Inflammatory macrophage treated with lipopolysaccharide for 1 hour (primary cell): ENCODE measurements around the gene PPP1R3D.

Source experiments
- DNase-seq, 2 donors: peaks; one replicate each; pipeline ENCODE4 v3.0.0-alpha.2; 2020 to 2022

The PPP1R3D gene

DNA sequence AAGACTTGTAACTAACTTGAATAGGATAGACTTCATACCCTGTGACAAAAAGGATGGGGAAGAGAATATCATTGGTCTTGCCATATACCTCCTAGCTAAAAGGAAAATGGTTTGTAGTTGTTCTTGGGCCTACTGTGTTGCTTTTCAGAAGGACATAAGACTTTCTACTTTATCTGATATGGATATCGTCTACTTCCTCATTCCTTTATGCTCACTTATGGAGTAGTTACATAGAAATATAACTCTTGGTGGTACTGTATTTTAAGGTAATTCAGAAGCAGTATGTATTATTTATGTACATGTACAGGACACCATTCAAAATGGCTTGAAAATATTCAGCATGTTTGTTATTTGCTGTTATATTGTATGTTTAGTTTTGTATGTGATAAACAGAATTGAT, 8.1 kb upstream of the PPP1R3D start:
- no peak for DNase-seq

GRCh38 chr20:59947376-59947775, 7.3 kb upstream of the PPP1R3D start:
- peak; percentile 74 to 76 for DNase-seq

DNA sequence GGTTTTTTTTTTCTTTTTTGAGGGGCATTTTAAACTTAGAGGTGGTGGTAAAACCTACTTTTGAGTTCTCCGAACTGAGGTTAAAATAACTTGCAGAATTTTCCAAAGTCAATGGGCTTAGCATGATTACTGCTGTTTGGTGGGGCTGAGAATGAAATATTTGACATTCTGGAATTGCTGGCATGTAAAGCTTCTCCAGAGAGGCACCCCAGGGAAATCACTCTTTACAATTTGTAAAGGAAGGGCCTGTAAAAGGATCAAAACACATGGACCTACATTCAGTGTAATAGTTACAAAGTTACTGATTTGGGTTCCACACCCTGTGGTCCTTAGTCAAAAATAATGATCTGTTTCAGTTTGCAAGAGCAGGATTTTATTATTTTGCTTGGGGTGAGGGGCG, 5.6 kb upstream of the PPP1R3D start:
- no peak for DNase-seq

DNA sequence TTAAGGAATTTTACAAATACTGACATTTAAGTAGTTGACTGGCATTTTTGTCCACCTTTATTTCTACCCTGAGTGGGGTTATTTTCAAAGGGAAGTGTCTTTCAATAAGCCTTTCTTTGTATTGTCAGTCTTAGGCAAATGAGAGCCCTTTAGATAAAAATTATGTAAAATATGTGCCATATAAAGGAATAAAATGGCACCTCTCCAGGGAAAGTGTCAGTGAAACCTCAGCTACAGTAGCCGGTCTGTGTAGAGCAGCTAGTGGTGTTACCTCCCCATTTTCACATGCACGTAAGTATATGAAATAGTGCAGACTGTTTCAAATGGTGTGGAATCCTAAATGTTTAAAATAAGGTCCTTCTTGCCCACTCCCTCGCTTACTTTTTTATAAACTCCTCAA, 5.1 kb upstream of the PPP1R3D start:
- no peak for DNase-seq

- no peak for DNase-seq
These were observed 4.6 kb upstream of the PPP1R3D start for GRCh38 chr20:59944726-59945125.

- DNase-seq, result no peak
These were observed 2.1 kb upstream of the PPP1R3D start for GRCh38 chr20:59942245-59942644.

DNA sequence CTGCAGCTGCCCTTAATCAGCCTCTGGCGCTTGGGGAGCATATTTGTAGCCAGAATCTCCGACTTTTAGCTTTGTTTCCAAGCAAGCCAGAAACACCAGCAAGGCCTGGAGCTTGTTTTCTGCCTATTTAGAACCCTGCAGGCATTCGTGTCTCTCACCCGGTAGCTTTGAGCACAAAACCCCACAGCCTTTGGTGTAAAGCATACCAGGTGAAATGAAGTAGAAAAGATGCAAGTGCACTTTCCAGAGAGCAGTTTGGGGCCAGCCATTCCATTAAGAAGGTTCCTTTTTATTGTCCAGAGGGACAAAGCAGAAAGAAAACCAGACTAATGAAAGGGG, 820 bp upstream of the PPP1R3D start:
- no peak for DNase-seq

DNA sequence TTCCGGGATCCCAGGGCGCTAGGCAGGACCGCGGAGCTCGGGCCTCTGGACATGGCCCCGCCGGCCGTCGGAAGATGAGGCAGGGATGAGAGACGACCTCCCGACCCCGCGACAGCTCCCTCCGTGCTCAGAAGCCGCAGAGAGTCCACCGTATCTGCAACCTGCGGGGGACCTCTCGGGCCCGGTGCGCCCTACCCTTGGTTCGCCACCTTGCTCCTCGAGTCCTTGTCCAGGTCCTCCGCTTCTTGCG, 301 bp downstream of the PPP1R3D start:
- no peak for DNase-seq

GRCh38 chr20:59939052-59939878, 840 bp downstream of the PPP1R3D start:
- no peak for DNase-seq

GRCh38 chr20:59938696-59939051, 1.4 kb downstream of the PPP1R3D start:
- no peak for DNase-seq

GRCh38 chr20:59938221-59938620, 1.9 kb downstream of the PPP1R3D start:
- DNase-seq, result no peak

GRCh38 chr20:59937150-59937549, 3.0 kb downstream of the PPP1R3D start:
- DNase-seq, result no peak

DNA sequence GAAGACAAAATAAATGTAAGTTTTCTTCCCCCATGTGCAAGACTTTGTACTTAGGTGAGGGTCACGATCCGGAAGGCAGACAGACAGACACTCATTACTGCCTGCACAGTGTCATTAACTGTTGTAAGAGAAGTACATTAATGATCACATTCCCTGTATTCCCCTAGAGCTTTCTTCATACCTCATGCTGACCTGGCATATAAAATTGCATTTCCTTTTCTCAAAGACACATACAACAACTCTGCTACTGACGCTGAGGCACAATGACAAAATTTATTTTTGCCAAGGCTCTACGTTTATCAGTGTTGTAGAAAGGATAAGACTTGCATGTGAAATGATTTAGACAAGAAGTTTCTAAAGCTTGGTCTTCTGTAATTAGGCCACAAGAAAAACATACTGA, 3.7 kb downstream of the PPP1R3D start:
- DNase-seq, result no peak

DNA sequence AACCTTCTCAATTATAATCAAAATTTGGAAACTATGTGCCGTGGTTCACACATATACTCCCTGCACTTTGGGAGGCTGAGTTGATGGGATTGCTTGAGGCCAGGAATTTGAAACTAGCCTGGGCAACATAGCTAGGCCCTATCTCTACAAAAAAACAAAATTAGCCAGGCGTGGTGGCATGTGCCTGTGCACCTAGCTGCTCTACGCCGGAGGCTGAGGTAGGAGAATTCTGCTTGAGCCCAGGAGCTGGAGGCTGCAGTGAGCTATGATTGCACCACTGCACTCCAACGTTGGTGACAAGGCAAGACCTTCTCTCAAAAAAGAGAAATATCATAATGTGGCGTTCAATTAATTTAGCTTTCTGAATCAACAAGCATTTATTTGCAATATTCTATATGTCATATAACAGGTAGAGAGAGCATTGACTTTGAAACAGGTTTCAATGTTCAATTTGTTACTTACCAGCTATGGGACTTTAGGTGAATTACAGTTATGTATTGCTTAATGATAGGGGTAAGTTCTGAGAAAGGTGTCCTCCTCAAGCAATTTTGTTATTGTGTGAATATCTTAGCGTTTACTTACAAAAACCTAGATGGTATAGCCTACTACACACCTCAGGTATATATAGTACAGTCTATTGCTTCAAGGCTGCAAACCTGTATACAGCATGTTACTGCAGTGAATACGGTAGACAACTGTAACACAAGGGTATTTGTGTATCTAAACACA, 4.5 kb downstream of the PPP1R3D start:
- no peak for DNase-seq

- peak; percentile 46 to 84 for DNase-seq
These were observed 6.1 kb downstream of the PPP1R3D start for GRCh38 chr20:59933849-59934585.

- no peak for DNase-seq
These were observed 6.7 kb downstream of the PPP1R3D start, which contains the start of gene SYCP2 for GRCh38 chr20:59933296-59933848. Gene SYCP2, minus strand, starts transcription at chr20:59933637. Its CDS starts 11,224 bp downstream, at chr20:59922413.

GRCh38 chr20:59932616-59933295, 7.3 kb downstream of the PPP1R3D start:
- DNase-seq, result no peak

GRCh38 chr20:59931511-59932312, 8.4 kb downstream of the PPP1R3D start:
- DNase-seq, result no peak

DNA sequence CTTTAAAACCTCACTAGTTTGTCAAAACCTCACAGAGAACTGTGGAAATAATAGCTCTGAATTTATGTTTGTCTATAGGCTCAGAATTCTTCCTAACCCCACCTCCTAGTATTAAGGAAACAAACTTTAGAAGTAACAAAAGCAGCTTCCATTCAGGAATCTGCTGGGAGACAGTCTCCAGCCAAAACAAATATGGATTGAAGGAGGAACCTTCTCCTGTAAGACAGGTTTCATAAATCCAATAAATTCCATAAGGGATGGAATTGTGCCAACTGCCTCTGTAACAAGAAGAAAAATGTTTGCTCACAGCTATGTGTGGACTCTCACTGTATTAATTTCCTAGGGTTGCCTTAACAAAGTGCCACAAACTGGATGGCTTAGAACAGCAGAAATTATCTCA, 14.2 kb downstream of the PPP1R3D start:
- no peak for DNase-seq

GRCh38 chr20:59925359-59925758, 14.7 kb downstream of the PPP1R3D start:
- DNase-seq, result no peak

DNA sequence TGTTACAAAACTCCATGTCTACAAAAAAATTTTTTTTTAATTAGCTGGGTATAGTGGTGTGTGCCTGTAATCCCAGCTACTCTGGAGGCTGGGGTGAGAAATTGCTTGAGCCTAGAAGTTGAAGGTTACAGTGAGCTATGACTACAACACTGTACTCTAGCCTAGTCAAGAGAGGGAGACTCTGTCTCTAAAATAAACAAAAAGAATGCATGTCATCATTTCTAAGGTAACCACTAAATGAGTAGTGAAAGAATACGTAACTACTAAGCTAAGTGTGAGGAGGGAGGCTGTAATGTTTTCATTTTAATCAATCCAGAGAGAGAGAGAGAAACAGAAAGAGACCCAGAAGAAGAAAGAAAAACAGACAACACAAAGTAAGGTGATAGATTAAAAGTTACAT, 16.6 kb downstream of the PPP1R3D start:
- DNase-seq, result no peak

DNA sequence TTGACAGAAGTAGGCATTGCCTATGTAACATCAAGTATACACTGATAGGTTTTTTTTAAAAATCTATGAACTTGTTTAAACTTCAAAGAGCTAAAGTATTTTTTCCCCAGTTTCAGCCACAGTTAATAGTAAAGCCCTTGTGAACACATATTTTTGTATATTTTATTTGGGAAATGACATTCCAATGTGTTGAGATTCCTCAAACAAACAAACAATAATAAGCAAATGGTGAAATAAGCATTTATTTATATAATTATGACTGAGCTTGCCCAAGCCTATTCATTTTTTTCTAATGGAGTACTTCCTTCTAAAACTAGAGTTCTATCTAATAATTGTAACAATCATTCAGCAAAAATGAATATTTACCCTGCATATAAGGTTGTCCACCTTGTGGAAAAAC, 19.2 kb downstream of the PPP1R3D start:
- DNase-seq, result no peak
